Endothelial cell of umbilical vein (primary cell): ENCODE results near the gene SKI. TPM values are rescaled to one million over a fixed set of nuclear protein-coding genes. Genes with fewer than 3 reads are reported as not detected.

ENCODE experiments used
- BruUV-seq: library from RNA; stranded (reverse); fragments of 400-500 nt; replicated peaks from 2 replicates; lab custom pipeline; 2021; lab: Mats Ljungman, UMichigan
- CTCF ChIA-PET: fragments of 300-600, 350-600 bp; sonication (Branson Sonifier 250); formaldehyde crosslinking; loops from one replicate; lab custom pipeline; 2021; ENCODE audit warnings: antibody characterized with exemption, inconsistent platforms; lab: Charles Lee
- POLR2A ChIA-PET: fragments of 300-600, 350-600 bp; sonication (Branson Sonifier 250); formaldehyde crosslinking; loops from one replicate; lab custom pipeline; 2021; ENCODE audit warnings: antibody characterized with exemption, inconsistent platforms; lab: Charles Lee
- DNase-seq: peaks from one replicate; pipeline ENCODE4 v3.0.0-alpha.2; 2011; ENCODE audit warnings: low read depth, low spot score
- FAIRE-seq: peaks from 2 replicates; lab custom pipeline; 2011; peaks lifted over from hg19 to GRCh38; lab: Jason Lieb, UNC
- H2AFZ ChIP-seq: 2 replicates; pipeline ENCODE4 v1.6.0; 2012; ENCODE audit warnings: low read depth, low read length, control low read depth, inconsistent platforms
- H3K27ac ChIP-seq: 2 replicates; pipeline ENCODE4 v1.5.1; 2011; ENCODE audit warnings: low read depth, mild to moderate bottlenecking, control low read depth, low read length, moderate library complexity; ENCODE audit not compliant: insufficient read depth
- H3K27me3 ChIP-seq, 2 experiments: 2 replicates each; pipeline versions ENCODE4 v1.6.0 to v1.6.1; 2011; ENCODE audit warnings: low read length in 2 of 2, mixed read lengths in 1 of 2; ENCODE audit not compliant: control insufficient read depth in 2 of 2, insufficient read depth in 2 of 2
- H3K36me3 ChIP-seq, 2 experiments: 2 replicates in 1 of 2; 3 replicates in 1 of 2; pipeline ENCODE4 v1.5.1; 2011; ENCODE audit warnings: low read length in 2 of 2, mild to moderate bottlenecking in 1 of 2, moderate library complexity in 1 of 2; ENCODE audit not compliant: control insufficient read depth in 2 of 2, insufficient read depth in 2 of 2; ENCODE audit errors: extremely low read depth in 1 of 2
- H3K4me1 ChIP-seq: 3 replicates; pipeline ENCODE4 v1.5.1; 2011; ENCODE audit warnings: mild to moderate bottlenecking, low read length; ENCODE audit not compliant: control insufficient read depth, insufficient read depth; ENCODE audit errors: extremely low read depth
- H3K4me2 ChIP-seq: 2 replicates; pipeline ENCODE4 v1.6.1; 2011; ENCODE audit warnings: low read length, control low read depth, mixed read lengths; ENCODE audit not compliant: insufficient read depth
- H3K4me3 ChIP-seq, 3 experiments: fragments of 200-600 bp in 1 of 3; sonication (generic), shearing (Covaris generic) in 1 of 3; replicated peaks in 1 of 3; 2 replicates each; pipeline ENCODE4 v1.5.1; 2011 to 2016; ENCODE audit warnings: control low read depth in 3 of 3, low read length in 3 of 3, mild to moderate bottlenecking in 2 of 3, inconsistent platforms in 1 of 3, low read depth in 1 of 3, moderate library complexity in 1 of 3; ENCODE audit not compliant: insufficient read depth in 1 of 3
- H3K79me2 ChIP-seq: 2 replicates; pipeline ENCODE4 v1.6.0; 2012; ENCODE audit warnings: low read length, inconsistent platforms; ENCODE audit not compliant: control insufficient read depth, insufficient read depth
- H3K9ac ChIP-seq: replicated peaks from 2 replicates; pipeline ENCODE3; 2011; ENCODE audit warnings: low read length, control low read depth; ENCODE audit not compliant: insufficient read depth; ENCODE audit errors: extremely low read depth
- H3K9me1 ChIP-seq: replicated peaks from 3 replicates; pipeline ENCODE4 v1.6.0; 2011; ENCODE audit warnings: mild to moderate bottlenecking, low read length; ENCODE audit not compliant: control insufficient read depth, insufficient read depth; ENCODE audit errors: extremely low read depth
- H3K9me3 ChIP-seq: replicated peaks from 2 replicates; pipeline ENCODE4 v1.5.1; 2012; ENCODE audit warnings: low read length, inconsistent platforms; ENCODE audit not compliant: control insufficient read depth, insufficient read depth
- H4K20me1 ChIP-seq: replicated peaks from 2 replicates; pipeline ENCODE3; 2011; ENCODE audit warnings: mild to moderate bottlenecking, low read length; ENCODE audit not compliant: control insufficient read depth, insufficient read depth; ENCODE audit errors: extremely low read depth
- CTCF ChIP-seq, 2 donors: IDR thresholded peaks; 1 replicate in 1 of 2; 2 replicates in 1 of 2; pipeline ENCODE4 v1.5.1; 2011; ENCODE audit warnings: low read length in 2 of 2, mild to moderate bottlenecking in 2 of 2, moderate library complexity in 2 of 2, control low read depth in 1 of 2, inconsistent platforms in 1 of 2, low read depth in 1 of 2; ENCODE audit not compliant: insufficient read depth in 1 of 2; ENCODE audit errors: extremely low read depth in 1 of 2
- FOS ChIP-seq: IDR thresholded peaks from 2 replicates; pipeline ENCODE4 v1.6.1; 2011; ENCODE audit warnings: mild to moderate bottlenecking, low read length, moderate library complexity, borderline replicate concordance; ENCODE audit not compliant: insufficient read depth
- GATA2 ChIP-seq: IDR thresholded peaks from 2 replicates; pipeline ENCODE4 v1.7.0; 2011; ENCODE audit warnings: low read depth, mild to moderate bottlenecking, moderate library complexity, mixed read lengths, low read length; ENCODE audit not compliant: insufficient read length, insufficient read depth
- JUN ChIP-seq: IDR thresholded peaks from 2 replicates; pipeline ENCODE4 v1.6.1; 2011; ENCODE audit warnings: borderline replicate concordance, low read depth; ENCODE audit not compliant: insufficient read length, insufficient read depth
- MYC ChIP-seq: IDR thresholded peaks from one replicate; pipeline ENCODE4 v1.6.1; 2011; ENCODE audit warnings: mild to moderate bottlenecking, low read depth, low read length
- POLR2AphosphoS5 ChIP-seq: IDR thresholded peaks from 2 replicates; pipeline ENCODE4 v1.6.1; 2012; ENCODE audit warnings: low read depth, mild to moderate bottlenecking, control low read depth, low read length, moderate library complexity; ENCODE audit not compliant: insufficient read depth
- dilution Hi-C: fragments of 300-500 bp; cut with MboI; formaldehyde crosslinking; loops from one replicate; pipeline ENCODE4 v1.15.0; 2019; ENCODE audit warnings: low sequenced_read_pairs; ENCODE audit not compliant: extremely low pct_ligation_motif_present
- intact Hi-C: fragments of 100-400 bp; cut with micrococcal nuclease; formaldehyde crosslinking; loops from one replicate; pipeline ENCODE4 v1.10.0; 2022
- polyA plus RNA-seq, 4 experiments: library from polyadenylated mRNA; depleted of rRNA in 3 of 4; stranded (reverse) in 3 of 4; unstranded in 1 of 4; fragments of >200 nt; gene quantifications; 2 replicates each; pipeline versions ENCODE4 v1.2.1 to v1.2.3, GENCODE V29; 2011 to 2012; ENCODE audit warnings: missing spikeins in 1 of 4
- total RNA-seq: library from RNA; stranded (reverse); gene quantifications from 2 replicates; pipeline ENCODE4 v1.2.3, GENCODE V29; 2021

Gene SKI
- total and polyA plus RNA-seq, 2 donors (not counting 3 experiments of a cell fraction or from before 2014, with no cell fraction given), result 11.6 to 80.3 TPM

GRCh38 chr1:2255420-2256369 lies 27.6 kb downstream of the SKI start:
- Histone ChIP-seq H3K9me3 (peaks cover 9% of the 10 kb centered on the region), H3K27ac (peak overlapping the region; percentile 84), H4K20me1 (peaks cover 6% of the 10 kb centered on the region), H2AFZ (no peak overlapping the region), H3K27me3 (no peaks in the 10 kb centered on the region), H3K4me1 (peaks cover 9% of the 10 kb centered on the region), H3K9me1 (no peaks in the 10 kb centered on the region), H3K4me2 (no peak overlapping the region), H3K36me3 (peaks cover 0 to 5% of the 10 kb centered on the region in 2 experiments), H3K9ac (no peak overlapping the region), H3K79me2 (peaks cover 91% of the 10 kb centered on the region), H3K4me3 (no peak overlapping the region)
- TF ChIP-seq POLR2AphosphoS5, result peak; percentile 30
- TF ChIP-seq CTCF (IDR thresholded peaks at IDR 0.05; ENCODE audit: extremely low read depth in 1 of 2, insufficient read depth in 1 of 2, low read depth in 1 of 2, low read length in 2 of 2), result no peak
- peak; percentile 61 for TF ChIP-seq JUN
- no peak for TF ChIP-seq MYC
- peak; percentile 47 for TF ChIP-seq GATA2
- peak; percentile 39 for TF ChIP-seq FOS
- no TSS peak for BruUV-seq
- intact Hi-C loops (no loop called here), dilution Hi-C loops (no loop called here)
- peak; percentile 74 for FAIRE-seq
- ChIA-PET CTCF (interaction anchor here (0.8 kb wide), 1 partner anchor 56 kb away, joined by 3 read pairs; no protein-coding TSS in a partner anchor), POLR2A (interaction anchor here (1.3 kb wide), 1 partner anchor 24 kb away, joined by 4 read pairs; no protein-coding TSS in a partner anchor)
- DNase-seq, result peak; percentile 69
